Suprapubic skin (tissue), 3 donors: Measurements from ENCODE around the gene CAMK1D.

Source experiments
- CTCF ChIP-seq, 2 donors: fragments of 200-600 bp in 1 of 2; fragments of 450-650 bp in 1 of 2; sonication (generic) in 1 of 2; IDR thresholded peaks; one replicate each; pipeline ENCODE4 v1.5.1; 2016 to 2019; ENCODE audit warnings: antibody characterized with exemption in 2 of 2, mild to moderate bottlenecking in 1 of 2, moderate library complexity in 1 of 2
- POLR2AphosphoS5 ChIP-seq, 3 donors: sonication (generic); formaldehyde crosslinking; IDR thresholded peaks; one replicate each; pipeline ENCODE4 v1.6.1; 2017; ENCODE audit warnings: antibody characterized with exemption in 3 of 3

- TF ChIP-seq CTCF (IDR thresholded peaks at IDR 0.05), result no peak
- no peak for TF ChIP-seq POLR2AphosphoS5 (IDR thresholded peaks at IDR 0.05)
Observed at GRCh38 chr10:12784646-12785045, 435.3 kb downstream of the CAMK1D start.
